ENCODE data around the gene PMEPA1. TPM values are rescaled to one million over a fixed set of nuclear protein-coding genes. Genes with fewer than 3 reads are reported as not detected.

PMEPA1 gene
- total RNA-seq, 1 donor from 2014 or later = 0.57 TPM

DNA sequence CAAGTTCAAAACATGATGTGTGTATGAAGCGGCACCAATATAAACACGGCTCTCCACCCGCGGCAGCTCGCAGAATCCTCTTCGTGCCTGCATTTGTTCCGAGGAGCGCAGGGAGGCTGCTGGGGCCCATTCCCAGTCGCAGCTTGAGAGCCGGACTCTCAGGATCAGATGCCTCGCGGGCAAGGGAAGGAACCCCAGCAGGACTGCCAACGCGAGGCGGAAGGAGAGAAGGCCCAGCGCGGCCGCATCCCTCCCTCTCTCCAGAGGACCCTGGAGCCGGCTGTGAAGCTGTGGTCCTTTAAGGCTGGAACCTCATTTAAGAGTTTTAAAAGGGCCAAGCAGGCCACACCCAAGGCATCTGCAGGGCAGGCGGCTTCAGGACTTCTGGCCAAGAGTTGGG, 45.3 kb downstream of the PMEPA1 start:
- H3K4me1 Mint-ChIP-seq (ENCODE audit: low read depth) = no peaks in the 10 kb centered on the region
- intact Hi-C loops (cut with micrococcal nuclease) = no loop called here

DNA sequence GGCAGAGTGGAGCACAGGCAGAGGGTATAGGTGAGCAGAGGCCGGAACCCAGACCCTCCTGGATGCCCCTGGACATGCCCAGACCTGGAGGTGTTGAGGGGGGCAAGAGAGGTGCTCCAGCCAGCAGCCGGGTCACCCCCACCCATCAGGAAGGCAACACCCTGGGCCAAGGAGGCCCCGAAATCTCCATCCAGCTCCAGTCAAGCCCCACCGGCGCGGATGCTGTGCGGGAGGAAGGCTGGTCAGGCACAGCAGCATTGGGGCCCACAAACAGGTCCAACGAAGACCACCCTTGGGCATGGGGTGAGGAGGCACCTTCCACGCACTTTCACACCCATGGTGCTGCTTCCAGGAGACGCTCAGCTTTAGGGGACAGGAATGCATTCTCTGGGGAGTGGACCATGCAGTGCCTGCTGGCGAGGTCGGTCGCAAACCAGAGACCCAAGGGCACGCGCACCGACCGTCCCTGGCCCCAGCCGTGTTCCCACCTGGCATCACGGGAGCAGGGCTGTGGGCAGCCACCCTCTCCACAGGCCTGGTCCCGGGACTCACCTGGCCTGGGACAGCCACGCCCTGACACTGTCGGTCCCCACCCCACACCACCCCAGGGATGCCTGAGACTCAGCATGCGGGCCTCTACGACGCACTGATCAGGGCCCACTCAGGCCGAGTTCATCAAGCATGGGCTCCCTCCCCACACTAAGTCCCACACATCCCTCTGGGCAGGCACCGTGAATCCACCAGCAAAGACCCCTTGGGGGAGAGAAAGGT, 45.9 kb downstream of the PMEPA1 start:
- H3K27me3 Mint-ChIP-seq (ENCODE audit: insufficient read depth) = no peaks in the 10 kb centered on the region

More for the DNA sequence above, 45.3 kb downstream of the PMEPA1 start:
- Mint-ChIP-seq H3K9me3 (no peaks in the 10 kb centered on the region), H3K36me3 (ENCODE audit: low read depth) (no peaks in the 10 kb centered on the region), H3K27me3 (ENCODE audit: insufficient read depth) (no peaks in the 10 kb centered on the region), H3K27ac (no peak overlapping the region), H3K4me3 (no peak overlapping the region)
- no peak for DNase-seq (ENCODE audit: low spot score)

DNA sequence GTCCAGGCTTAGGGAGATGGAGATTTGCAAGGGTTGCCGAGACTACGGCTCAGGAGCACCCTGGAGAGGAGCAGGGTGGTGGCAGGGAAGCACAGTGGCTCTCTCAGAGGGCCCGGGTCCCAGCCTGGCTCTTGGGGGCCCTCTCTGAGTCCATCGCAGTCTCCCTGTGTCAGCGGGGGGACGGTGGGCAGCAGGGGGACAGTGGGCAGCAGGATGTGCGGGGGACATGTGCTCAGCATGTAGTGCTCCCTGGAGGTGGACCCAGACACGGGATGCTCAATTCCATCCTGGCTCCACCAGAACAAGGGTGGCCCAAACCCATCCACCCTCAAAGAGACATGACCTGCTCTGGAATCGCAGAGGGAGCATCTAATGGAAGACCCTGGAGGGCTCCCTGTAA, 46.6 kb downstream of the PMEPA1 start:
- H3K9me3 Mint-ChIP-seq = no peaks in the 10 kb centered on the region
- H3K4me3 Mint-ChIP-seq = no peak overlapping the region
- intact Hi-C loops (cut with micrococcal nuclease) = no loop called here
- H3K27ac Mint-ChIP-seq = no peak overlapping the region
- H3K27me3 Mint-ChIP-seq (ENCODE audit: insufficient read depth) = no peaks in the 10 kb centered on the region
- peaks cover 2% of the 10 kb centered on the region for H3K4me1 Mint-ChIP-seq (ENCODE audit: low read depth)
- DNase-seq (ENCODE audit: low spot score) = no peak
- no peaks in the 10 kb centered on the region for H3K36me3 Mint-ChIP-seq (ENCODE audit: low read depth)

More for the DNA sequence above, 45.9 kb downstream of the PMEPA1 start:
- Mint-ChIP-seq H3K4me1 (ENCODE audit: low read depth) (no peaks in the 10 kb centered on the region), H3K27ac (no peak overlapping the region), H3K36me3 (ENCODE audit: low read depth) (no peaks in the 10 kb centered on the region), H3K4me3 (no peak overlapping the region), H3K9me3 (no peaks in the 10 kb centered on the region)
- intact Hi-C loops (cut with micrococcal nuclease) = no loop called here
- DNase-seq (ENCODE audit: low spot score) = no peak

DNA sequence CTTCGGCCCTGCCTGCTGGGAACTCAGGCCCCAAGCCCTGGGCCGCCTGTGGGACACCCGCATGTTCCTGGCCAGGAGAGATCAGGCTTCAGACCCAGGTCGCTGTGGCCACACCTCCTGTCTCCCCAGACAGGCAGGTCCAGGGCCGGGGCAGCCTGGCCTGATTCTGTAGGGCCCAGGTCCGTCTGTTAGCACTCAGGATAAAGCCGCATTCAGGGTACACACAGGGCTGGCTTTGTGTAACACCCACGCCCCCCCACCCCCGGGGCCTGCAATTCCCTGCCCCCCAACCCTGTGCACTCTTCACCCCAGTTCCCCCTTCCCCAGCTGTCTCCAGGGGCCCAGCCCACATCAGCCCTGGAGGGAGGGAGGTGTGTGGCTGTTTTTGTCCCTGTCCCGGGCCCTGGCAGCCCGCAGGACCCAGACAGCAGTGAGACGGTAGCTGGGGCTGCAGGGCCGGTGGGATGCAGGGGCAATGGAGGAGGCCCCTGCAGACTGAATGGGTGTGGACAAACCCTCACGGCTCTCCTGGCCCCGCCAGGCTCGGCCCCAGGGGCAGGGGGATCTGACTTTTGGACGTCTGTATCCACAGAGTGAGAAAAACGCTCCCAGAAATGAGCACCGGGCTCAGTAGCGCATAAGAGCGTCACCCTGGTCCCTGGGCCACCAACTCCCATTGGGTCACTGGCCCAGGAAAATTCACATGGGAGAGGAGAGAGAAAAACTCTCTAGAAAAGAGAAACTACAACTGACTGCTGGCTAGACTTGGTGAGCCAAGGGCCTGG, 47.2 kb downstream of the PMEPA1 start:
- DNase-seq (ENCODE audit: low spot score) = no peak

DNA sequence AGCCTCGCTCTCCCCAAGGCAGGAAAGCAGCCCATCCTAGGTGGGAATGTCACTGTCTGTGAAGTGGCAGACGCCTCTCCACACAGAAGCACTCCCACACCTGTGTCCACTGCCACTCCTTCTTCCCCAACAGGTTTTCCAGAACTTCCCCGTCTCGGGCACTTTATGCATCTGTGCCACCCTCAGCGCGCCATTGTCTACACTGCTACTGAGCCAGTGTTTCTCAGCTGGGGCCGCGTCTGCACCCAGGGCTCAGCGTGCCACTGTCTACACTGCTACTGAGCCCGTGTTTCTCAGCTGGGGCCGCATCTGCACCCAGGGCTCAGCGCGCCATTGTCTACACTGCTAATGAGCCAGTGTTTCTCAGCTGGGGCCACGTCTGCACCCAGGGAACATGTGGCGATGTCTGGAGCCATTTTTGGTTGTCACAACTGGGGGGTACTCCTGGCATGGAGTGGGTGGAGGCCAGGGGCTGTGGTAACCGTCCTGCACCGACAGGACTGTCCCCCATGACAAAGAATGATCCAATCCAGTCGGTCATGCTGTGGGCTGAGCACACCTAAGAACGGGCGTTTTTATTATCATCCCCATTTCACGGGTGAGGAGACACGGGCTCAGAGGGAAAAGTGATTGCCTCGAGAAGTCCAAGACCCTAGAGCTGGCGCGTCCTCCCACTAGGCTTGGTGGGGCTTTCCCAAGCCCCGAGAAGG, 47.9 kb downstream of the PMEPA1 start:
- intact Hi-C loops (cut with micrococcal nuclease) = no loop called here

More for the DNA sequence above, 47.2 kb downstream of the PMEPA1 start:
- H3K36me3 Mint-ChIP-seq (ENCODE audit: low read depth) = no peaks in the 10 kb centered on the region
- H3K27ac Mint-ChIP-seq = no peak overlapping the region
- H3K4me1 Mint-ChIP-seq (ENCODE audit: low read depth) = peaks cover 8% of the 10 kb centered on the region
- intact Hi-C loops (cut with micrococcal nuclease) = no loop called here
- H3K4me3 Mint-ChIP-seq = no peak overlapping the region
- no peaks in the 10 kb centered on the region for H3K9me3 Mint-ChIP-seq
- no peaks in the 10 kb centered on the region for H3K27me3 Mint-ChIP-seq (ENCODE audit: insufficient read depth)

DNA sequence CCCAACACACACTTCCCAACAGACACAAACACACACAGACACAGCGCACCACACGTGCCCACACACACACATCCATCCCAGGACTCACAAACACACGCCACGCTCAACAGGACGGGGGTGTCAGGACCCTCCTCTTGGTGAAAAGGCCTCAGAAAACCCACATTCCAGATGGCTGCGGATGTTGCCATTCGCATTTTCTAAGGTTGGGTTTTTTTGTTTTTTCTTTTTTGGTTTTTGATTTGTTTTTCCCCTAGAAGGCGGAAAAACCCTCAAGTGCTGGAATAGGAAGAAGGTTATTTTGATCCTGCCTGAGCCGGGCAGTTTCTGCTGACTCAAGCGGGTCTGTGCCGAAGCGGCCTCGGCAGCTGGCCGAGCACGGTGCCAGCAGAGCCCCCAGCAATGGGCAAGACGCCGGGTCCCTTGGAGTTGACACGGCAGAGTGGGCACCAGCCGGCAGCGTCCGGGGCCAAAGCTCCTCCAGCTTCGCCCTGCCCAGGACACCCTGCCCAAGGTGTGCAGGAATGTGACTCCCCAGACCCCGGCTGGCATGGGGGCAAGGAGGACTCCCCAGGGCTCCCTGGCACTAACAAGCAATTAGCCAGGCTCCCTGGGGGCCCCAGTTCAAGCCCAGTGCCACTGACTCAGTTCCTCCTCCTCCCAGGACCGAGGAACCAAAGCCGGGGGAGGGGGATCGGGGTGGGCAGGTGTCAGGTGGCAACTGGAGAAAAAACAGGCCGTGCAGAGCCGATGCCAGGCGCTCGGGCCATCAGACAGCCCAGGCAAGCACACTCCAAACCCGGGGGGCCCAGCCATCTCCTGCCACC, 48.7 kb downstream of the PMEPA1 start:
- intact Hi-C loops (cut with micrococcal nuclease) = no loop called here
- Mint-ChIP-seq H3K27ac (no peak overlapping the region), H3K9me3 (no peaks in the 10 kb centered on the region), H3K4me3 (no peak overlapping the region), H3K36me3 (ENCODE audit: low read depth) (no peaks in the 10 kb centered on the region), H3K27me3 (ENCODE audit: insufficient read depth) (no peaks in the 10 kb centered on the region), H3K4me1 (ENCODE audit: low read depth) (peaks cover 8% of the 10 kb centered on the region)
- DNase-seq (ENCODE audit: low spot score) = no peak

More for the DNA sequence above, 47.9 kb downstream of the PMEPA1 start:
- DNase-seq (ENCODE audit: low spot score) = no peak
- Mint-ChIP-seq H3K4me1 (ENCODE audit: low read depth) (peaks cover 8% of the 10 kb centered on the region), H3K27ac (no peak overlapping the region), H3K27me3 (ENCODE audit: insufficient read depth) (no peaks in the 10 kb centered on the region), H3K9me3 (no peaks in the 10 kb centered on the region), H3K36me3 (ENCODE audit: low read depth) (no peaks in the 10 kb centered on the region), H3K4me3 (no peak overlapping the region)

DNA sequence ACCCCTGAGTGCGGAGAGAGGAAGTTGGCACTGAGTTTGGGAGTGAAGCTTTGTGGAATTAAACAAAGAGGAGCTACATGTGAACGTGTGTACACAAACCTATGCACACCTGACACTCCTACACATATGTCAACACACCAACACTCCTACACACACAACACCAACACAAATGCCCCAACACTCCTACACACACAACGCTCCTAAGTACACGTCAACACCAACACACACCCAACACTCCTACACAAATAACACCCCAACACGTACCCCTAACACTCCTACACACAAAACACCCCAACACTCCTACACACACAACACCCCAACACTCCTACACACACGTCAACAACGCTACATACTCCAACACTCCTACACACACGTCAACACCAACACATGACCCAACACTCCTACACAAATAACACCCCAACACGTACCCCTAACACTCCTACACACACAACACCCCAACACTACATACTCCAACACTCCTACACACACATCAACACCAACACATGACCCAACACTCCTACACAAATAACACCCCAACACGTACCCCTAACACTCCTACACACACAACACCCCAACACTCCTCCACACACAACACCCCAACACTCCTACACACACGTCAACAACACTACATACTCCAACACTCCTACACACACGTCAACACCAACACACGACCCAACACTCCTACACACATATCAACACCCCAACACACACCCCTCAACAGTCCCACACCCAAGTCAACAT, 49.5 kb downstream of the PMEPA1 start:
- peaks cover 8% of the 10 kb centered on the region for H3K4me1 Mint-ChIP-seq (ENCODE audit: low read depth)
- H3K27ac Mint-ChIP-seq = no peak overlapping the region
- H3K27me3 Mint-ChIP-seq (ENCODE audit: insufficient read depth) = no peaks in the 10 kb centered on the region
- no peaks in the 10 kb centered on the region for H3K36me3 Mint-ChIP-seq (ENCODE audit: low read depth)
- no peak overlapping the region for H3K4me3 Mint-ChIP-seq
- DNase-seq (ENCODE audit: low spot score) = no peak
- intact Hi-C loops (cut with micrococcal nuclease) = no loop called here
- no peaks in the 10 kb centered on the region for H3K9me3 Mint-ChIP-seq

DNA sequence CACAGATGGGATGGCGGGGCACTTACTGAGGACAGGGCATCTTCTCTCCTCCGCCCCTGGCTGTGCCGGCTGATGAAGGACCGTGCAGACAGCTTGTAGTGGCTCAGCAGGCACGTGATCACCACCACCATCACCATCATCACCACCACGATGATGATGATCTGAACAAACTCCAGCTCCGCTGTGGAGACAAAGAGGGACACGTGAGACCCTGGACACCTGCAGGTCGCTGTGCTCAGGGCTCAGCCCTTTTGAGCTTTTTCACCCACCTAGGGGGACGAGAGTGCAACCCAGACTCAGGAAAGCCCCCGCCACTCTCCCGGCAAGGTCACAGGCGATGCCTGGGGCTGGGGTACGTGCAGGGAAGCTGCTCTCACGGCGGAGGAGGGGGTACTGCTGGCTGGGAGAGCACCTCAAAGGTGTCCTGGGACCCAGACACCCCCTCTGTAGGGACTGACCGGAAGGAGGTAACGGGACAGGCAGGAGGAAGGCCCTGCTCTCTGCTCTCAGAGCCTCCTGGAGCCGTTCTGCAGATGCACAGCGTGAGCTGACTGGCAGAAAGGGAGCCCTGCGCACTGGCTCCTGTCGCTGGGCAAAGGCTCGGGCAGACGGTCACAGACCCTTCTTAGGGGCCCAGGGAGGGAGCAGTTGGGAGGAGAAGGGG, 50.2 kb downstream of the PMEPA1 start:
- H3K27ac Mint-ChIP-seq = no peak overlapping the region
- no peak for DNase-seq (ENCODE audit: low spot score)

DNA sequence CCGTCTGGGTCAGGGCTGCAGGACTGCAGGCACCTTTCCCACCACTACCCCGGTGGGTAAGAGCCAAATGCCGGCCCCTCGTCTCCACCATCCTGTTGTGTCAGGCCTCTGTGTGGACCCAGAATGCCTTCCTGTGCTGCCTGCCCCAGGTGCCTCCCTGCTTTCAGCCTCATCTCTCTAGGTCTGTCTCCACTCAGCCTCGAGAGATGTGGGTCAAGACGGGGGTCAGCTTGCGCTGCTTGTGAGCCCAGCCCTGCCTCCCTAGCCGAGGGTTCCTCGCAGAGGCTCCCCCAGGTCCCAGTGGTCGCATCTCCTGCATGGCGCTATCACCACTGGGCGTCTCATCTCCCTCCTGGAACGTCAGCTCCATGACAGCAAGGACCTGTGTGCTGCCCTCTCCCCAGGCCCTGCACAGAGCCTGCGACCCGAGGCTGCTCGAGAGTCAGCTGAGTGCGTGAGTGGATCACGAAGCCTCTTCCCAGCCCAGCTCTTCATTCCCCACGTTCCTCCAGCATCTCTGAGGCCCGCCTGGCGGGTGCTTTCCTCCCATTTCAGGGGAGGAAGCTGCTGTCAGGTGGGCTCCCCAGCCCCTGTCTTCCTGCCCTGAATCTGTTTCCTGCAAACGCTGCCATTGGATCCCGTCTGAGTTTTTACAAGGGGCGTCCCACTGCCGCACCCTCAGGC, 50.8 kb downstream of the PMEPA1 start:
- H3K4me1 Mint-ChIP-seq (ENCODE audit: low read depth) = peaks cover 8% of the 10 kb centered on the region
- no peaks in the 10 kb centered on the region for H3K36me3 Mint-ChIP-seq (ENCODE audit: low read depth)
- no peak overlapping the region for H3K27ac Mint-ChIP-seq
- no peak for DNase-seq (ENCODE audit: low spot score)
- H3K9me3 Mint-ChIP-seq = no peaks in the 10 kb centered on the region
- no peaks in the 10 kb centered on the region for H3K27me3 Mint-ChIP-seq (ENCODE audit: insufficient read depth)
- intact Hi-C loops (cut with micrococcal nuclease) = no loop called here
- H3K4me3 Mint-ChIP-seq = no peak overlapping the region

More for the DNA sequence above, 50.2 kb downstream of the PMEPA1 start:
- intact Hi-C loops (cut with micrococcal nuclease) = no loop called here
- Mint-ChIP-seq H3K9me3 (no peaks in the 10 kb centered on the region), H3K4me1 (ENCODE audit: low read depth) (peaks cover 8% of the 10 kb centered on the region), H3K4me3 (no peak overlapping the region), H3K27me3 (ENCODE audit: insufficient read depth) (no peaks in the 10 kb centered on the region), H3K36me3 (ENCODE audit: low read depth) (no peaks in the 10 kb centered on the region)

DNA sequence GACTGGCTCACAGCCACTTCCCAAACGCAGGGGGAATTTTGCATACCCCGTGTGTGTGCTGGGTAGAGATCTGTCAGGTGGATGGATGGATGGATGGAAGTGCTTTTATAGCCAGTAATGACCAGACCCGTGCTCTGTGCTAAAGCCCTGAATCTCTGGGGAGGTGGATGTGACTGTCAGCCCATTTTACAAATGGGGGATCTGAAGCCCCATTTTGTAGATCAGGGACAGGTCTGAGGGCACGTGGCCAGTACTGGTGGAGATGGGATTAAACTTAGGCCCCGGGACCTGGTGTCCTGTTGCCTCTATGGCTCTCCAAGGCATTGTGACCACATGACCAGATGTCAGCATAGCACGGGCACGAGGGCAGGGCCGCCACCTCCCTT, 51.4 kb downstream of the PMEPA1 start:
- no peak for DNase-seq (ENCODE audit: low spot score)
- peaks cover 8% of the 10 kb centered on the region for H3K4me1 Mint-ChIP-seq (ENCODE audit: low read depth)
- intact Hi-C loops (cut with micrococcal nuclease) = no loop called here
- no peaks in the 10 kb centered on the region for H3K9me3 Mint-ChIP-seq
- H3K27me3 Mint-ChIP-seq (ENCODE audit: insufficient read depth) = no peaks in the 10 kb centered on the region
- H3K36me3 Mint-ChIP-seq (ENCODE audit: low read depth) = no peaks in the 10 kb centered on the region
- H3K4me3 Mint-ChIP-seq = no peak overlapping the region
- H3K27ac Mint-ChIP-seq = no peak overlapping the region
